Adipocyte (in vitro differentiated cells): ENCODE results near the gene UBE3A.
A peak's percentile ranks its signal among the peaks of the same experiment; 100 is the strongest.

Experiments used
- DNase-seq: peaks from one replicate; pipeline ENCODE4 v3.0.0-alpha.2; 2015; ENCODE audit warnings: low read depth
- H3K27me3 ChIP-seq: replicated peaks from 2 replicates; pipeline ENCODE4 v1.7.0; 2013; ENCODE audit warnings: mild to moderate bottlenecking, low read length, moderate library complexity; ENCODE audit not compliant: control insufficient read depth, insufficient read depth
- H3K36me3 ChIP-seq: 2 replicates; pipeline ENCODE4 v1.7.0; 2013; ENCODE audit warnings: low read length, mild to moderate bottlenecking, moderate library complexity; ENCODE audit not compliant: control insufficient read depth, insufficient read depth, severe bottlenecking
- H3K4me1 ChIP-seq: 2 replicates; pipeline ENCODE4 v1.7.0; 2013; ENCODE audit warnings: mild to moderate bottlenecking, low read length, moderate library complexity; ENCODE audit not compliant: control insufficient read depth, insufficient read depth
- H3K4me3 ChIP-seq: 2 replicates; pipeline ENCODE4 v1.7.0; 2013; ENCODE audit warnings: mild to moderate bottlenecking, low read length, moderate library complexity
- H3K9ac ChIP-seq: 2 replicates; pipeline ENCODE4 v1.7.0; 2013; ENCODE audit warnings: mild to moderate bottlenecking, low read length, moderate library complexity
- H3K9me3 ChIP-seq: 2 replicates; pipeline ENCODE4 v1.7.0; 2013; ENCODE audit warnings: mild to moderate bottlenecking, low read length, moderate library complexity; ENCODE audit not compliant: control insufficient read depth

UBE3A gene

GRCh38 chr15:25438601-25439368, at the start of gene UBE3A:
Gene UBE3A, minus strand, starts transcription at chr15:25439024. Its CDS starts 29,917 bp downstream, at chr15:25409107.
- Histone ChIP-seq H3K36me3 (peaks cover 3% of the 10 kb centered on the region), H3K9ac (peak within 1 kb of the TSS; percentile 99), H3K27me3 (no peaks in the 10 kb centered on the region), H3K9me3 (no peaks in the 10 kb centered on the region), H3K4me3 (peak within 1 kb of the TSS; percentile 90), H3K4me1 (peaks cover 21% of the 10 kb centered on the region)
- DNase-seq = peak; percentile 98

DNA sequence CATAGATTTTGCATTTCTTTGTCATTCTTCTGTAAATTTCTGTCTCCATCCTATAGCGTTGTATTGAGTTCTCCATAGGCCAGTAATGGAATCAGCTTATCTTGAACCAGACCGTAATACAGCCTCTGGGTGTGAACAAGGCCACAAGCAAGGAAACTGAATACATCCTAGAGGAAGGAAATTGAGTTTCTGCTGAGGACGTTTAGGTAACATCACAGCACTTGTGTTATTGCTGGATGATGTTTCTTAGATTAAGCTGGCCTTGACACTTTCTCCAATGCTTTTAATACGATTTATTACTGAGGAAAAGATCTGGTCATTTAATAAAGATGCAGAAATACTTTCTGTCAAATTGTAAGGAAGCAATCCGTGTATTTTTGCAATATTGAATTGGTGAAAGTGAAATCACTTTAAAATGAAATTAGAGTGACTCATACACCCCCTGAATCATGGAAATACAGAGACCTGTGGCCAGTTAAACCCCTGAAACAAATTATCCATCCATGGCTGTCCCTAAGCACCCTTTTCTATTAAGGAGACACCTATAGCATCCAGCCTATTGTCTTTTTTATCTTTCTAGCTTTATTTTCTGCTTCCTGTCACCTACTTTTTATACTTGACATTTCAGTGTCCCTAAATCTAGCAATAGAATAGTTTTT, 48.5 kb upstream of the UBE3A start:
- Histone ChIP-seq H3K27me3 (no peaks in the 10 kb centered on the region), H3K9me3 (peaks cover 10% of the 10 kb centered on the region), H3K4me3 (no peak overlapping the region), H3K36me3 (no peaks in the 10 kb centered on the region), H3K9ac (no peak overlapping the region), H3K4me1 (no peaks in the 10 kb centered on the region)
- no peak for DNase-seq

DNA sequence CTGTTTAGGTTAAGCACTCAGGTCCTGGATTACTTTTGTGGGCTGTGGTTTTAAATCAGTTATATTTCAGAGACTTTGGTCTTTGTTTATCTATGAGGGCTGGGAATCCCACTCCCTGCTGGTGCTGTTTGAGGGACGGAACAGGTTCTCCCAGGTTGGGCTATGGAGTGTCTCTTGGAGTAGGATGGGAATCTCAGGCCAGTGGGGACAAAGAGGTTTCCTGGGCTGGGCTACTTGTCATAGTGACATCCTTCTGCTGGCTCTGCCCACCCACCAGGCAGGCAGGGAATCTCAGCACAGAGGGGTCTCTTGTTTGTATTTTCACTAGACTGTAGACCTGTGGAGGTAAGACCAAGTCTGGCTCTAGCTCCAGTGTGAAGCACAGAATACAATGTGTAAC, 47.2 kb upstream of the UBE3A start:
- H3K9me3 ChIP-seq = peaks cover 5% of the 10 kb centered on the region
- H3K27me3 ChIP-seq = no peaks in the 10 kb centered on the region
- DNase-seq = no peak
- no peak overlapping the region for H3K4me3 ChIP-seq
- H3K9ac ChIP-seq = no peak overlapping the region
- H3K36me3 ChIP-seq = no peaks in the 10 kb centered on the region
- no peaks in the 10 kb centered on the region for H3K4me1 ChIP-seq

GRCh38 chr15:25481208-25481859, 42.5 kb upstream of the UBE3A start:
- Histone ChIP-seq H3K4me3 (peak overlapping the region; percentile 50), H3K4me1 (no peaks in the 10 kb centered on the region), H3K27me3 (no peaks in the 10 kb centered on the region), H3K9me3 (no peaks in the 10 kb centered on the region), H3K9ac (no peak overlapping the region), H3K36me3 (no peaks in the 10 kb centered on the region)
- DNase-seq = peak; percentile 14

- Histone ChIP-seq H3K9ac (no peak overlapping the region), H3K9me3 (no peaks in the 10 kb centered on the region), H3K27me3 (no peaks in the 10 kb centered on the region), H3K4me3 (no peak overlapping the region), H3K36me3 (no peaks in the 10 kb centered on the region), H3K4me1 (no peaks in the 10 kb centered on the region)
- no peak for DNase-seq
Measured at GRCh38 chr15:25478313-25478712, 39.5 kb upstream of the UBE3A start.

DNA sequence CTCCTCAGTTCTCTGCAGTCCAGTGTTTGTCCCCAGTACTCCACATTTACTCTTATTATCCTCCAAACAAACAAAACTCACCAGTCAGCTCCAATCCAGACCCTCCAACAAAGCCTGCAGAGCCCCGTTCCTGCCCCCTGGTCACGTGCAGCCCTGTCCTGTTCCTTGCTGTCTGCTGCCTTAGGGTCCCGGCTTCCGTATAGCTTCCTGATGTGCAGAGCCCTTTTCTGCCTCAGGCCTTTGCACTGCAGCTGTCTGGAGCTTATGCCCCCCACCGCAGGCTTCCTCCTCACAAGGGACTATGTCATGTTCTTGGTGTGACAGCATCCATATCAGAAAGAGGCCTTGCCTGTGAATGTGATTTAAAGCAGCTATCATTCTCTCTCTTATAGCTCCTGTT, 39.0 kb upstream of the UBE3A start:
- no peaks in the 10 kb centered on the region for H3K36me3 ChIP-seq
- H3K4me3 ChIP-seq = no peak overlapping the region
- no peaks in the 10 kb centered on the region for H3K4me1 ChIP-seq
- H3K9ac ChIP-seq = no peak overlapping the region
- no peaks in the 10 kb centered on the region for H3K9me3 ChIP-seq
- DNase-seq = no peak
- no peaks in the 10 kb centered on the region for H3K27me3 ChIP-seq

GRCh38 chr15:25474251-25474650, 35.4 kb upstream of the UBE3A start:
- DNase-seq = no peak
- Histone ChIP-seq H3K27me3 (no peaks in the 10 kb centered on the region), H3K4me1 (peaks cover 3% of the 10 kb centered on the region), H3K36me3 (no peaks in the 10 kb centered on the region), H3K4me3 (no peak overlapping the region), H3K9me3 (no peaks in the 10 kb centered on the region), H3K9ac (no peak overlapping the region)

GRCh38 chr15:25470230-25470629, 31.4 kb upstream of the UBE3A start:
- H3K4me3 ChIP-seq = no peak overlapping the region
- no peaks in the 10 kb centered on the region for H3K9me3 ChIP-seq
- no peaks in the 10 kb centered on the region for H3K27me3 ChIP-seq
- peaks cover 5% of the 10 kb centered on the region for H3K4me1 ChIP-seq
- H3K9ac ChIP-seq = no peak overlapping the region
- no peak for DNase-seq
- H3K36me3 ChIP-seq = no peaks in the 10 kb centered on the region

DNA sequence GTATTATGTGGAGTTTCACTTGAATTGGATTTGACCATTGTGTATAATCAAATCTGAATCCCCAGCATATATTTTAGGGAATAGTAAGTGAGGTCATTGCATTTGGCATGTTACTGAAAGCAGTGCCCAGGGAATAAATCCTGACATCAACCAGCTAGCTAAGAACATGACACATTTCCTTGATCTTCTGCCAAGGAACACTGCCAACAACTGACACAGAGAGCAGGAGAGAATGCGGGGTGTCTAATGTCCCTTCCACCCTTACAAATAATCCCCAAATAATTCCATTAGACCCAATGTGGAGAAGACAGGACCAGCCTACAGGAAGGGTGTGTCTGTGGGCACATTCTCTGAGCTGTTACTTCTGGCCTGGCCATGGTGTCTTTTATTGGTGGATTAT, 30.6 kb upstream of the UBE3A start:
- Histone ChIP-seq H3K4me3 (no peak overlapping the region), H3K36me3 (no peaks in the 10 kb centered on the region), H3K9ac (no peak overlapping the region), H3K27me3 (no peaks in the 10 kb centered on the region), H3K4me1 (peaks cover 5% of the 10 kb centered on the region), H3K9me3 (no peaks in the 10 kb centered on the region)
- peak; percentile 13 for DNase-seq

DNA sequence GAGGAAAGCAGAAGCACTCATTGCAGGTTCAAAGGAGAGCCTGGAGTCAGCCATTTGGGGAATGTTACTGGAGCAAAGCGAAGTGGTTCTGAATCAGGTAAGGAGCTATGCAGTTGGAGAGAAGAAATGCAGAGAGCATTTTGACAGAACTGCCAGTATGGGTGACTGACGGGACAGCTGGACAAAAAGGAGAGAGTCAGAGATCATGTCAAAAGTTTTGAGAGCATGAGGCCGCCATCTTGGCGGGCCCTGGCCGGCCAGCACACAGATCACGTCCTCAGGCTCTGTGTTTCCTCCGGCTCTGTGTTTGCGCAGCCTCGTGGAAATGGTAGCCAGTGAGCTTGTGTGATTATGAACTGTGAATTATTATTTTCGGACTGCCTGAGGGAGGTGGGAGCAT, 29.8 kb upstream of the UBE3A start:
- peaks cover 5% of the 10 kb centered on the region for H3K4me1 ChIP-seq
- H3K9ac ChIP-seq = no peak overlapping the region
- no peak overlapping the region for H3K4me3 ChIP-seq
- H3K36me3 ChIP-seq = no peaks in the 10 kb centered on the region
- H3K27me3 ChIP-seq = no peaks in the 10 kb centered on the region
- no peak for DNase-seq
- H3K9me3 ChIP-seq = no peaks in the 10 kb centered on the region

DNA sequence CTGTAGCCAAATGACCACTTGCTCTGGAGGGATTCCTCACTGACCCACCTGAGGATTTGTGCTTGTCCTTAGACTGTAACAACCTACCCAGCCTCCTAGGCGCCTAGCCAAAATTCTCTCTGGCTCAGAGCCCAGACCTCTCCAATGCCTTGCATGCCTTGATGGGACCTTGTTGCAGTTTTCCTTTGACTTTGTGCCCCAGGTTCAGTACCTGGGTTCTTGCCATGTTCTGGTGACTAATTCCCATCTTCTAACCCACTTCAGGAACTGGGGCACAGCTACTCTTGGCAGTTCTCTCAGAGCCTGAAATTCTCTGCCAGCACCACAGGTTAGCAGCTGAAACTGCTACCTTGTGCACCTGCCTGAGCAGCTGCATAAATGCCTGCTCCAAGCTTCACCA, 27.0 kb upstream of the UBE3A start:
- no peaks in the 10 kb centered on the region for H3K27me3 ChIP-seq
- H3K9ac ChIP-seq = no peak overlapping the region
- H3K4me1 ChIP-seq = peaks cover 5% of the 10 kb centered on the region
- no peaks in the 10 kb centered on the region for H3K36me3 ChIP-seq
- H3K9me3 ChIP-seq = peaks cover 3% of the 10 kb centered on the region
- no peak overlapping the region for H3K4me3 ChIP-seq
- no peak for DNase-seq
